Measurements from ENCODE around the gene OLFML3.
A peak's percentile ranks its signal among the peaks of the same experiment; 100 is the strongest.
"Not testable (repeated sequence)": the region's sequence is repeated elsewhere in the genome, so short reads cannot be mapped to it uniquely, and the experiment has no call there.

OLFML3 gene, protein sequence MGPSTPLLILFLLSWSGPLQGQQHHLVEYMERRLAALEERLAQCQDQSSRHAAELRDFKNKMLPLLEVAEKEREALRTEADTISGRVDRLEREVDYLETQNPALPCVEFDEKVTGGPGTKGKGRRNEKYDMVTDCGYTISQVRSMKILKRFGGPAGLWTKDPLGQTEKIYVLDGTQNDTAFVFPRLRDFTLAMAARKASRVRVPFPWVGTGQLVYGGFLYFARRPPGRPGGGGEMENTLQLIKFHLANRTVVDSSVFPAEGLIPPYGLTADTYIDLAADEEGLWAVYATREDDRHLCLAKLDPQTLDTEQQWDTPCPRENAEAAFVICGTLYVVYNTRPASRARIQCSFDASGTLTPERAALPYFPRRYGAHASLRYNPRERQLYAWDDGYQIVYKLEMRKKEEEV

DNA sequence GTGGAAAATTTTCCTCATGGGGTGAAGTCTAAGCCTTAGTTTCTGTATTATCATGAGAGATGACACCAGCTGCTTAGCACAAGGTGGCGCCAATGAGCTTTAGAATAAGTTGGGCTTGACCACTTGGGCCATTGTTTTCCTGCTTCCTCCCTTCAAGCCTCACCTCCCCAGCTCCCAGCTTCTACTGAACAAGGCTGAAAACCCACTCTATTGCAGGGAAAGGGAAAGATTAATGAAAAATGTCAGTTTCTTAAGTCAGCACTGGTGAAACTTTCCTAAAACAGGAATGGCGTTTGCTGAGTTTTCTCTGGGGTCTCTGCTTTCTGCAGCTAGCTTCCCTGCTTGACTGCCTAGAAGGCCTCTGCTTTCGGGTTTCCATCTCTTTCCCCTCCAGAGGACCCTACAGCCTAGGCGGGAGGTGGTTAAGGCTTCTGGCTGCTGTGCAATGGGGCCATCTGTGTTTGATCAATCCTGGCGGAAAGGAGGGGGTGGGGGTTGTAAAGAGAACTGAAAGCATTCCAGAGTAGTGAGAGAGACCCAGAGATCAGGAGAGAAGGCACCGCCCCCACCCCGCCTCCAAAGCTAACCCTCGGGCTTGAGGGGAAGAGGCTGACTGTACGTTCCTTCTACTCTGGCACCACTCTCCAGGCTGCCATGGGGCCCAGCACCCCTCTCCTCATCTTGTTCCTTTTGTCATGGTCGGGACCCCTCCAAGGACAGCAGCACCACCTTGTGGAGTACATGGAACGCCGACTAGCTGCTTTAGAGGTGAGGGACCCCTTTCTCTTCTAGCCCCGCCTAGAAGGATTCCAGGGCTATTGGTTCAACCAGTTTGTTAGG is at the start of gene OLFML3:
Gene OLFML3, plus strand, starts transcription at position 612 of the 840 bp plus-strand sequence. Its CDS starts 43 bp downstream, at position 655.
- peak; percentile 84 for DNase-seq (ENCODE audit: low spot score)

GRCh38 chr1:113929750-113930498 is 49.4 kb upstream of the OLFML3 start:
- DNase-seq (ENCODE audit: low spot score), result peak; percentile 51

GRCh38 chr1:113930499-113931161 is 48.6 kb upstream of the OLFML3 start:
- DNase-seq (ENCODE audit: low spot score), result peak; percentile 87

DNA sequence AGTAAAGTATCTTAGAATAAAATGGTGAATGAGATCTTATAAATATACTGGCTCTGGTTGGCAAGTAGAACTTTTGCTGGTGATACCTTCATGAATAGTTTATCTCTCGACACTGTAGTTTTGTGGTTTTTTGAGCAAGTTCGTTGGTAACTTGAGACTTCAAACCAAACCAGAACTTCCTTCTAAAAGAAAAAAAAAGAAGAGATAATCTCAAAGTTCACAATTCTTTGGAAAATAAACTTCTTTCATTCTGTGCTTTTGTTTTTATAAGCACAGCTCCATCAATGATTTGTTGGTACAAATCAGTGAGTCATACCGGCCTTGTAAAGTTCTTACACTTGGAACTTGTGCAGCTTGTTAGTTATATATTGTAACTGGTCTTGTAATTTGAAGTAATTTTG is 47.8 kb upstream of the OLFML3 start:
- peak; percentile 48 for DNase-seq (ENCODE audit: low spot score)

- DNase-seq (ENCODE audit: low spot score), result no peak
Observed at GRCh38 chr1:113934006-113934405, 45.3 kb upstream of the OLFML3 start.

DNA sequence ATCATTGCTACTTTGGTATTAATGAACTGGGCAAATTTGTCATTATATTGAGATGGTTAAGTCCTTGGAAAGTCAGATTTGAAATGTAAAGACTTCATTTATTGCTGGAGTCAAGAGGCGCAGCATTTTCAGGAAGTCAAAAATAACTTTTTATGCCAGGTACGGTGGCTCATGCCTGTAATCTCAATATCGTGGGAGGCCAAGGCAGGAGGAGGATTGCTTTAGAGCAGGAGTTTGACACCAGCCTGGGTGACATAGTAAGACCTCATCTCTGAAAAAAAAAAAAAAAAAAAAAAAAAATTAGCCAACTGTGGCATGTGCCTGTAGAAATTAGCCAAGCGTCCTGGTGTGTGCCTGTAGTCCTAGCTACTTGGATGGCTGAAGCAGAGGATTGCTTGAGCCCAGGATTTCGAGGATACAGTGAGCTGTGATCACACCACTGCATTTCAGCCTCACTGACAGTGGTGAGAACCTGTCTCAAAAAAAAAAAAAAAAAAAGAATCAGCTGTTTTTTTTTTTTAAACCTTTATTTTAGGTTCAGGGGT is 44.7 kb upstream of the OLFML3 start:
- no peak for DNase-seq (ENCODE audit: low spot score)

DNA sequence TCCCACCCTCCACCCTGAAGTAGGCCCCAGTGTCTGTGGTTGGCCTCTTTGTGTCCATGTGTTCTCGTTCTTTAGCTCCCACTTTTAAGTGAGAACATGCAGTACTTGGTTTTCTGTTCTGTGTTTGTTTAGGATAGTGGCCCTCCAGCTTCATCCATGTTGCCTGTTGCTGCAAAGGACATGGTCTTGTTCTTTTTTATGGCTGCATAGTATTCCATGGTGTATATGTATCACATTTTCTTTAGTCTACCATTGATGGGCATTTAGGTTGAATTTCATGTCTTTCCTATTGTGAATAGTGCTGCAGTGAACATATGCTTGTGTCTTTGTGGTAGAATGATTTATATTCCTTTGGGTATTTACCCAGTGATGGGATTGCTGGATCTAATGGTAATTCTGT is 44.1 kb upstream of the OLFML3 start:
- no peak for DNase-seq (ENCODE audit: low spot score)

GRCh38 chr1:113935970-113936369 is 43.3 kb upstream of the OLFML3 start:
- DNase-seq (ENCODE audit: low spot score), result no peak

- DNase-seq (ENCODE audit: low spot score), result no peak
Observed at GRCh38 chr1:113937146-113937545, 42.1 kb upstream of the OLFML3 start.

DNA sequence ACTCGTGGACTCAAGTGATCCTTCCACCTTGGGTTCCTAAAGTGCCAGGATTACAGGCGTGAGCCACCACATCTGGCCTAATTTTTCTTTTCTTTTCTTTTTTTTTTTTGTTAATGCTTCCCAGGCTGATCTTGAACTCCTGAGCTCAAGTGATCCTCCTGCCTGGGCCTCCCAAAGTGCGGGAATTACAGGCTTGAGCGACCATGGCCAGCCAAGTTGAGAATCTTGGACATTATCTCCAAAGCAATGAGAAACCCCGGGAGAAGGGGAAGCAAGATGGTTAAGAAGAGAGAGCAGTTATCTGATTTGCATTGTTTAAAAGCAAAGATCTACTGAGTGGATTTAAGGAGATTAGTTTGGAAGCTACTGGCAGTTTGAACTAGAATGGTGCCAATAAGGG is 41.1 kb upstream of the OLFML3 start:
- DNase-seq (ENCODE audit: low spot score), result no peak

- no peak for DNase-seq (ENCODE audit: low spot score)
Observed at GRCh38 chr1:113940365-113941244, 38.7 kb upstream of the OLFML3 start.

DNA sequence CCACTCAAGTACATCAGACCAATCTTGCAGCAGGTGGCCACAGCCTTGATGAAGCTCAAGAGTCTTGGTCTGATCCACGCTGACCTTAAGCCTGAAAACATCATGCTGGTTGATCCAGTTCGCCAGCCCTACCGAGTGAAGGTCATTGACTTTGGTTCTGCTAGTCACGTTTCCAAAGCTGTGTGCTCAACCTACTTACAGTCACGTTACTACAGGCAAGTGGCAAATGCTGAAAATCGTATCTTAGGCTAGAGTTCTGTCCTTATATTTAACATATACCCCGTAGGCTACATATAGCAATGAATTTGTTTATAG is 38.1 kb upstream of the OLFML3 start:
- DNase-seq (ENCODE audit: low spot score), result no peak

DNA sequence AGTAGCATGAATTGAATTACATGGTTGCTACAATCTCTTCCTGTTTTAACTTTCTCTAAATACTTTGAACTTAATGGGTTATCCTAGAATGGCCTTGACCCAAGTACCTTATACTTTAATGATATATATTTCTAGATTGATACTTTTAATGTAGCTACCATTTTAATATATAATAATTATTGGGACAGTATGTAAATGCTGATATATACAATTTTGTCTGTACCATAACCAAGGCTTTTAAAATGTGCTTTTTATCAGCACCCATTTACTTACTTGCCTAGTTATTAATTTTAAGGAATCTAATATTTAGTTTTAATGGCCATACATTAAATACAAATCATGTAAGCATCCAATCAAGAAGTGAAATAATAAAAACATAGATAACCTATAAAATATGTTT is 36.7 kb upstream of the OLFML3 start:
- no peak for DNase-seq (ENCODE audit: low spot score)

DNA sequence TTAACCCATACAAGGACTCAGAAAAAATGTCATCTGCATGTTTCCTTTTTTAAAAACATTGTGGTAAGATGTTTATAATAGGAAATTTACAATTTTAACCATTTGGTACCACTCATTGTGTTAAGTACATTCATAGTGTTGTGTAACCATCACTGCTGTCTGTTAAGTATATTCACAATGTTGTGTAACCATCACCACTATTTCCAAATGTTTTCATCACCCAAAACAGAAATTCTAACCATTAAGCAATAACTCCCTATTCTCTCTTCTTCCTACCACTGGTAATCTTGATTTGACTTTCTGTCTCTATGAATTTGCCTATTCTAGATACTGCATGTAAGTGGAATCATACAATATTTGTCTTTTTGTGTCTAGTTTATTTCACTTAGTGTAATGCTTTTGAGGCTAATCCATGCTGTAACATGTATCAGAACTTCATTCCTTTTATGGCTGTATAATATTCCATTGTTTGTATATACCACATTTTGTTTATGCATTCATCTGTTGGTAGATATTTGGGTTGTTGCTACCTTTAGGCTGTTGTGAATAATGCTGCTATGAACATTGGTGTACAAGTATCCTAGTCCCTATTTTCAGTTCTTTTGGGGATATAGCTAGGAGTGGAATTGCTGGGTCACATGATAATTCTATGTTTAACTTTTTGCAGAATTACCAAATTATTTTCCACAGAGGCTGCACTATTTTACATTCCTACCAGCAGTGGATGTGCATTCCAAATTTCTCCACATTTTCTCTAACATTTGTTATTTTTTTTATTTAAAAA is 36.1 kb upstream of the OLFML3 start:
- no peak for DNase-seq (ENCODE audit: low spot score)

DNA sequence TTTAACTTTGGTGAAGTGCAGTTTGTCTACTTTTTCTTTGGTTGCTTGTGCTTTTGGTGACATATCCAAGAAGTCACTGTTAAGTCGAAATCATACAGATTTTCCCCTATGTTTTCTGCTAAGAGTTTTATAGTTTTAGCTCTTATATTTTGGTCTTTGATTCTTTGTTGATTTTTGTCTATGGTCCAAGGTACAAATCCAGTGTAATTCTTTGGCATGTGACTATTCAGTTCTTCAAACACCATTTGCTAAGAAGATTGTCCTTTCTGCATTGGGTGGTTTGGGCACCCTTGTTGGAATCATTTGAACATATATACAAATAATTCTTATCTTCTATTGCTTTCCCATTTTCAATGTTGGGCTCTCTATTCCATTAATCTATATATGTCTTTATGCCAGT is 33.9 kb upstream of the OLFML3 start:
- no peak for DNase-seq (ENCODE audit: low spot score)

DNA sequence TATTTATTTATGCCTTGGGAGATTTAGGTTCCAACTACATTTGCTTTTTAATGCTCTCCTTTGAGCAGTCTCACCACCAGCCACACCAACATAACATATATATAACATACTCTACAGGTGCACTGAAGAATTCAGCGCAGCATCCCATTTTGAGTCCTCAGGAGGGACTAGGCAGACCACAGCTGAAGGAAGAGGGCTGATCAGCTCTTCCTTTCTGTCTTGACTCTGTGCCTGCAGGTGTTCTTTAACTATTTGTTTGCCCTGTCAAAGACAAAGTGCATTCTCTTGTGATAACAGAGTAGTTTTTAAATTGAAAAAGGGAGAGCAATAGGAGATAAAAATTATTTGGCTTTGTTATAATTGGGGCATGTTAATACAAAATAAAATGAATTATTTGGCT is 33.2 kb upstream of the OLFML3 start:
- DNase-seq (ENCODE audit: low spot score), result no peak

- DNase-seq (ENCODE audit: low spot score), result no peak
Observed at GRCh38 chr1:113946678-113947387, 32.4 kb upstream of the OLFML3 start.

DNA sequence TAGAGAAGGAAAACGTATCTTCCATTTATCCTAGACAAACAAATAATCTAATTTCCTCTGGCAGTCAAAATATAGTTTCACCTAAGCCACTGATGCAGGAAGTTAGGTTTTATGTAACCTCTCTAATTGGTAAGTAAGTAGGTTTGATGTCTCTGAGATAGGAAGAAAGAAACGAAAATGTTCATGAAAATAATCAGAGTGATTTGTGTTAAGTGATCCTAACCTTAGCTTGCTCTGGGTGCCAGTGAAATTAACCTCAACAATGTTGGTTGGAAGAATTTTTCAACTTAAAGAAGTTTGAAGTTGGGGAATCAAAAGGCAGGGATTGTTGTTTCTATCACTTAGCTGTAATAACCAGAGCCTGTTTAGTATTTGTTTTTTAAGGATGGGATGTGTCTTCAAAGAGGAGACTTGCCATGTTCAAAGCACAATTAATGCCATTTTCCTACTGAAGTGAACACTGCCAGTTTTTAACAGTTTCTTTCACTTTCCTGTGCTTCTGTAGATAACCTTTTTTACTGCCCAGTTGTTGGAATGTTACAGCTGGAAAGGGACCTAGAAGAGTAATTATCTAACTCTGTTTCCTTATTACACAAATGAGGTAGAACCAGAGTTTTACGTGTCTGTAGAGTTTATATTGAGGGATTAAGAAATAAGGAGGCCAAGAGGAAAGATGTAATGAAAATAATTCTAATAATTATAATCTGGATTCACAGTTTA is 31.7 kb upstream of the OLFML3 start:
- DNase-seq (ENCODE audit: low spot score), result no peak

DNA sequence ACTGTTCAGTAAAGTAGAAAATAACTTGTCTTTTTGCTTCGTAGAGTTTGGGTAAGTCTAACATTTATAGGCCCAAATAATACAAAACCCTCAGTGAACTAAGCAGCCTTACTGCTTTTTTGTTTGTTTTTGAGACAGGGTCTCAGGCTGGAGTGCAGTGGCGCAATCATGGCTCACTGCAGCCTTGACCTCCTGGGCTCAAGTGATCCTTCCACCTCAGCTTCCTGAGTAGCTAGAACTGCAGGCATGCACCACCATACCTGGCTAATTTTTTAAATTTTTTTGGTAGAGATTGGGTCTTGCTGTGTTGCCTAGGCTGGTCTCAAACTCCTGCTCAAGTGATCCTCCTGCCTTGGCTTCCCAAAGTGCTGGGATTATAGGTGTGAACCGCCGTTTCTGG is 31.1 kb upstream of the OLFML3 start:
- not testable (repeated sequence) for DNase-seq (ENCODE audit: low spot score)
